BJ (cell line): ENCODE measurements around the gene ENTHD1. TPM values are rescaled to one million over a fixed set of nuclear protein-coding genes. Genes with fewer than 3 reads are reported as not detected.

ENCODE experiments used
- CTCF ChIA-PET: fragments of 350-600 bp; formaldehyde crosslinking; extraction: SDS; loops from one replicate; lab custom pipeline; 2021; ENCODE audit warnings: antibody characterized with exemption, inconsistent platforms; lab: Yijun Ruan, JAX
- POLR2A ChIA-PET: fragments of 300-600 bp; sonication (Branson Sonifier 250); formaldehyde crosslinking; extraction: SDS; loops from one replicate; lab custom pipeline; 2021; ENCODE audit warnings: antibody characterized with exemption; lab: Charles Lee
- DNase-seq: peaks from one replicate; pipeline ENCODE4 v3.0.0-alpha.2; 2011; ENCODE audit warnings: low read depth
- H3K27me3 ChIP-seq: 2 replicates; pipeline ENCODE4 v1.6.0; 2011; ENCODE audit warnings: low read length; ENCODE audit not compliant: control insufficient read depth, insufficient read depth
- H3K36me3 ChIP-seq: 2 replicates; pipeline ENCODE4 v1.5.1; 2011; ENCODE audit warnings: low read length; ENCODE audit not compliant: control insufficient read depth, insufficient read depth
- H3K4me3 ChIP-seq: 2 replicates; pipeline ENCODE4 v1.5.1; 2011; ENCODE audit warnings: low read depth, mild to moderate bottlenecking, control low read depth, low read length
- CTCF ChIP-seq: IDR thresholded peaks from 2 replicates; pipeline ENCODE4 v1.5.1; 2011; ENCODE audit warnings: low read depth, mild to moderate bottlenecking, control low read depth, inconsistent platforms, low read length, moderate library complexity; ENCODE audit not compliant: insufficient read depth
- polyA plus RNA-seq: library from polyadenylated mRNA; depleted of rRNA; stranded (reverse); fragments of >200 nt; gene quantifications from 2 replicates; pipeline ENCODE4 v1.2.3, GENCODE V29; 2011

The ENTHD1 gene
- polyA plus RNA-seq, 1 experiment: not detected

GRCh38 chr22:39773503-39773902, 120.1 kb downstream of the ENTHD1 start:
- Histone ChIP-seq H3K36me3 (no peaks in the 10 kb centered on the region), H3K27me3 (no peaks in the 10 kb centered on the region), H3K4me3 (no peak overlapping the region)
- CTCF ChIA-PET: no interaction called here
- TF ChIP-seq CTCF: no peak
- POLR2A ChIA-PET: no interaction called here
- no peak for DNase-seq

DNA sequence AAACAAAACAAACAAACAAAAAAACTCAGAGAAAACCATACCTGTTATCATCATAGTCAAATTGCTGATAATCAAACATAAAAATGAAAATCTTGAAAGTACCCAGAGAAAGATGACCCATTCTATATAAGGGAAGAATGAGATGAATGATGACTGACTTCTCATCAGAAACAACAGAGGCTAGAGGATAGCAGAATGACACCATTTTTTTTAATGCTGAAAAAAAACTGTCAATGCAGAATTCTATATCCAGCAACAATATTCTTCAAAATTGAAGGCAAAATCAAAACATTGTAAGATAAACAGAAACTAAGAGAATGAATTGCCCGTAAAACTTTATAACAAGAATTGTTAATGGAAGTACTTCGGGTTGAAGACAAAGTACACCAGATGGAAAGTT, 122.1 kb downstream of the ENTHD1 start:
- H3K4me3 ChIP-seq: no peak overlapping the region
- TF ChIP-seq CTCF: no peak
- H3K36me3 ChIP-seq: no peaks in the 10 kb centered on the region
- CTCF ChIA-PET: no interaction called here
- H3K27me3 ChIP-seq: no peaks in the 10 kb centered on the region
- no peak for DNase-seq
- POLR2A ChIA-PET: no interaction called here

DNA sequence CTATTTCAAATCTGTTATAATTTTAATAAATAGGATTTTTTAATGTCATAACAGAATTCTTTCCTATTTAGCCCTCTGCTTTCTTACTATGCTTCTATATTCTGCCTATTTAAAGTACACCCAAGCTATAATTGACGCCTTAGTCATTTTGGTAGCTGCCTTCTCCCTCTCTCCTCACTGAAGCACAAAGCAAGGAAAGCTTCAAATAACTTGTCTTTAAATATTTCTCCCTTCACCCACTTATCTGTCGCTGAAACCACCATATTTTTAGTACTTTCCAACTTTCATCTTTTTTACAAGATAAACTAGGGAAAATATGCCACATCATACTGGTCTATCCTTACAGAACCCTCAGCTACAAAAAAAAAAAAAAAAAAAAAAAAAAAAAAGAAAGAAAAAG, 127.9 kb downstream of the ENTHD1 start:
- DNase-seq: no peak
- Histone ChIP-seq H3K27me3 (peaks cover 3% of the 10 kb centered on the region; the same call in 1 of the 2 replicates), H3K36me3 (no peaks in the 10 kb centered on the region), H3K4me3 (no peak overlapping the region)
- ChIA-PET POLR2A (no interaction called here), CTCF (no interaction called here)
- no peak for TF ChIP-seq CTCF

DNA sequence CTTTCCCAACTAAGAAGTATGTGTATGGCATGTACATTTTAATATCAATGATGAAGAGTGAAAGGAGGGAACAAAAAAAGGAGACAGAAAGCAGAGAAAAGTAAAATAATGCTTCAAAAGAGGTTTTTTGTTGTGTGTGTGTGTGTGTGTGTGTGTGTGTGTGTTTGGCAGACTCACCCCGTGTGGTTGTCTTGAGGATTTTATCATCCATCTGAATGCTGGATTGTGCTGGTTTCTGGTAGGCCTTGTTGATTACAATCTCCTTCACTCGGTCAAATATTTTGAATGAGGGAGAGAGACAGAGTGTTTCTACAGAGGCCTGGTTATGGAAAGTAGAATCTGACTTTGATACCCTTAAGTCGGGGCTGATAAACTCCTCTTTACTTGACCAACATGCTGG, 128.5 kb downstream of the ENTHD1 start:
- Histone ChIP-seq H3K27me3 (peaks cover 3% of the 10 kb centered on the region; the same call in 1 of the 2 replicates), H3K36me3 (no peaks in the 10 kb centered on the region), H3K4me3 (no peak overlapping the region)
- ChIA-PET POLR2A (no interaction called here), CTCF (no interaction called here)
- TF ChIP-seq CTCF: no peak
- no peak for DNase-seq

- ChIA-PET POLR2A (no interaction called here), CTCF (interaction anchor here (1.0 kb wide), 1 partner anchor 13 kb away, joined by 3 read pairs; no protein-coding TSS in a partner anchor)
- DNase-seq: no peak
- TF ChIP-seq CTCF: no peak
- H3K36me3 ChIP-seq: no peaks in the 10 kb centered on the region
- H3K4me3 ChIP-seq: no peak overlapping the region
- H3K27me3 ChIP-seq: peaks cover 3% of the 10 kb centered on the region; the same call in 1 of the 2 replicates
Measured at GRCh38 chr22:39763276-39763675, 130.3 kb downstream of the ENTHD1 start.
